Heart left ventricle (tissue), 16 donors: Measurements from ENCODE around the gene CHSY3. TPM values are rescaled to one million over a fixed set of nuclear protein-coding genes. Genes with fewer than 3 reads are reported as not detected.

Experiments used
- ATAC-seq, 4 donors: fragments of 200-7000 bp; cut with Tn5 transposase; one replicate each; pipeline ENCODE4 v1.9.1; 2020 to 2022; ENCODE audit warnings: moderate library complexity in 4 of 4, mild to moderate bottlenecking in 3 of 4, moderate number of reproducible peaks in 1 of 4
- DNase-seq, 5 donors: peaks; one replicate each; pipeline ENCODE4 v3.0.0-alpha.2; 2020
- H3K27ac ChIP-seq, 12 donors: fragments of 200-600 bp; sonication (generic) in 4 of 12; one replicate each; pipeline versions ENCODE4 v1.5.0 to v1.8.0; 2016 to 2022; ENCODE audit warnings: mild to moderate bottlenecking in 2 of 12
- H3K27me3 ChIP-seq, 9 donors: fragments of 200-600 bp; sonication (generic) in 2 of 9; one replicate each; pipeline versions ENCODE4 v1.5.1 to v1.8.0; 2016 to 2022; ENCODE audit warnings: mild to moderate bottlenecking in 3 of 9
- H3K36me3 ChIP-seq, 9 donors: fragments of 200-600 bp; sonication (generic) in 2 of 9; one replicate each; pipeline versions ENCODE4 v1.5.0 to v1.8.0; 2018 to 2022; ENCODE audit warnings: mild to moderate bottlenecking in 2 of 9
- H3K4me1 ChIP-seq, 12 donors: fragments of 200-600 bp; sonication (generic) in 4 of 12; one replicate each; pipeline versions ENCODE4 v1.5.0 to v1.8.0; 2016 to 2022; ENCODE audit warnings: mild to moderate bottlenecking in 3 of 12
- H3K4me3 ChIP-seq, 12 donors: fragments of 200-600 bp; sonication (generic) in 4 of 12; one replicate each; pipeline versions ENCODE4 v1.5.0 to v1.8.0; 2017 to 2022; ENCODE audit warnings: mild to moderate bottlenecking in 9 of 12, moderate library complexity in 4 of 12
- H3K9me3 ChIP-seq, 12 donors: fragments of 200-600 bp; sonication (generic) in 4 of 12; one replicate each; pipeline versions ENCODE4 v1.5.0 to v1.8.0; 2016 to 2022; ENCODE audit warnings: mild to moderate bottlenecking in 1 of 12
- POLR2A ChIP-seq, 2 donors: fragments of 450-650 bp; IDR thresholded peaks; one replicate each; pipeline ENCODE4 v1.6.1; 2017; ENCODE audit warnings: antibody characterized with exemption in 2 of 2, mild to moderate bottlenecking in 2 of 2, moderate library complexity in 2 of 2
- WGBS, 4 donors: extraction: QIAGEN DNeasy Blood & Tissue Kit in 2 of 4; methylation state at CpG; one replicate each; pipeline versions ENCODE4 v1.1.5 to v1.1.7; 2013 to 2018; 5-methylcytosine and 5-hydroxymethylcytosine counted together
- intact Hi-C, 10 donors: fragments of 100-400 bp; cut with DNase I; formaldehyde crosslinking; loops; one replicate each; pipeline versions ENCODE4 v1.11.1 to v1.14.2; 2022
- polyA plus RNA-seq, 2 donors: library from polyadenylated mRNA; stranded (reverse); fragments of 200-250 nt; gene quantifications; one replicate each; pipeline ENCODE4 v1.2.3, GENCODE V29; 2013
- total RNA-seq, 9 donors: library from RNA; depleted of rRNA in 2 of 9; stranded (reverse); fragments of >200 nt in 2 of 9; fragmentation: NEBNext Ultra II Directional in 3 of 9; extraction: Animal tissue kit (Norgen Biotek cat#: 25700) in 3 of 9; gene quantifications; one replicate each; pipeline versions ENCODE4 v1.1.0 to v1.2.4, GENCODE V29; 2016 to 2023
- TF ChIP-seq, protein P1 (sequence below), 12 donors: fragments of 200-600 bp; sonication (generic) in 4 of 12; IDR thresholded peaks; one replicate each; pipeline versions ENCODE4 v1.5.0 to v1.8.0; 2018 to 2022; ENCODE audit warnings: antibody characterized with exemption in 12 of 12, mild to moderate bottlenecking in 5 of 12
- donor health status: ischemic (EF 13 %, LVEDD 7.1; RV severe dilation, severe dysfunction).
- donor health status: healthy with polysubstance abuse.
- donor health status: DM: no; HTN: yes; CAD: no.
- donor health status: DM: no; HTN: no; CAD: no.
- donor health status: ischemic (EF 25% LVEDD 6.9; RV normal size, moderate dysfunction).
- donor health status: ischemic (EF 25% LVEDD 5.7; RV mildly dilated, moderate dysfunction).
- donor health status: healthy.
- donor health status: DM: yes; HTN: yes; CAD: no.
- donor health status: ischemic (EF 35%, LVEDD 5.7; RV mildly dilated, moderate dysfunction).
- donor health status: nonischemic (EF 11% LVEDD 7.7; RV severe dilation, severe dysfunction).
- donor health status: DM: yes; HTN: yes; CAD: no.
- donor health status: PGD.
- donor health status: ischemic (EF 29% LVEDD 5.4; RV normal size, mild dysfunction).
- donor health status: nonischemic (EF 23%, LVEDD 6.1; RV moderate dilation, normal function).

CHSY3 gene
- total and polyA plus RNA-seq, 11 donors, result 0.04 to 2.9 (median 1.0) TPM

DNA sequence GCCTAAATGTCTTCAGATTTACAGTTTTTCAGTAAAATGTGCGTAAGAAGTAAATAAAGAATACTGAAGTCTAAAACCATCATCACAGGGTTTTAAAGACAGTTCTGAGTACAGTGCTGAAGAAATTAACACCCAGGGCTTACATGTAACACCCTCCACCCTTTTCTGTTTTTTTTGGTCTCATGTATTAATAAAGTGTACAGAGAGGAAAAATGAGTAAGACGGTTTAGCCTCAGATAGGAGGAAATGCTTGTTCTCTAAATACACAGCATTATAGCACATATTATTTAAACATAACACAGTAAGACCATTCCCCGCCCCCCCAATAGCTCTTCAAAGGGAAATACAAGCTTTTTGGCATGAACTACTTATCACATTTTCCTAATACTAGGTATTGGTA is 119.3 kb downstream of the CHSY3 start:
- Histone ChIP-seq H3K9me3 (no peaks in the 10 kb centered on the region), H3K4me1 (peaks cover 0 to 16% (median 2%) of the 10 kb centered on the region in 12 donors), H3K27me3 (no peaks in the 10 kb centered on the region), H3K27ac (no peak overlapping the region), H3K4me3 (no peak overlapping the region), H3K36me3 (no peaks in the 10 kb centered on the region)
- no peak for ATAC-seq
- TF ChIP-seq, protein P1, sequence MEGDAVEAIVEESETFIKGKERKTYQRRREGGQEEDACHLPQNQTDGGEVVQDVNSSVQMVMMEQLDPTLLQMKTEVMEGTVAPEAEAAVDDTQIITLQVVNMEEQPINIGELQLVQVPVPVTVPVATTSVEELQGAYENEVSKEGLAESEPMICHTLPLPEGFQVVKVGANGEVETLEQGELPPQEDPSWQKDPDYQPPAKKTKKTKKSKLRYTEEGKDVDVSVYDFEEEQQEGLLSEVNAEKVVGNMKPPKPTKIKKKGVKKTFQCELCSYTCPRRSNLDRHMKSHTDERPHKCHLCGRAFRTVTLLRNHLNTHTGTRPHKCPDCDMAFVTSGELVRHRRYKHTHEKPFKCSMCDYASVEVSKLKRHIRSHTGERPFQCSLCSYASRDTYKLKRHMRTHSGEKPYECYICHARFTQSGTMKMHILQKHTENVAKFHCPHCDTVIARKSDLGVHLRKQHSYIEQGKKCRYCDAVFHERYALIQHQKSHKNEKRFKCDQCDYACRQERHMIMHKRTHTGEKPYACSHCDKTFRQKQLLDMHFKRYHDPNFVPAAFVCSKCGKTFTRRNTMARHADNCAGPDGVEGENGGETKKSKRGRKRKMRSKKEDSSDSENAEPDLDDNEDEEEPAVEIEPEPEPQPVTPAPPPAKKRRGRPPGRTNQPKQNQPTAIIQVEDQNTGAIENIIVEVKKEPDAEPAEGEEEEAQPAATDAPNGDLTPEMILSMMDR (IDR thresholded peaks at IDR 0.05), result no peak
- no peak for TF ChIP-seq POLR2A (IDR thresholded peaks at IDR 0.05)
- intact Hi-C loops, result no loop called here
- DNase-seq, result no peak
- WGBS, 4 donors, result 71 to 89% (median 77%) methylated on average over 3 of the region's 3 CpGs

DNA sequence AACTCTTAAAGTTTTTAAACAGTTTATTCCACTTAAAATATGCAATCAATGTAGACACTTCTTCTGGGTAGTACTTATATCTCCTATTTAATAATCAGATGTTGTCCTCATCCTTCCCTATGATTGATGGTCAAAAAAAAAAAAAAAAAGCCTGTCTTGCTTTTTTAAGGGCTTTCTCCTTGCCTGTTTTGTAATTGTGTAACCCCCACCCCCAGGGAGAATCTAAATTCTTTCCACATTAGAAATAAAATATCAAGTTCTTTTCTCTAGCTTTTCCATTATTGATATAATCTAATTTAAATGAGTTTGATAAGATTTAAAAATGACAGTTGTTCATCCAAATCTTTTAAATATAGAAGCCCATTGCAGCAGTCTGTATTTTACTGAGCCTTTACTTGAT is 119.7 kb downstream of the CHSY3 start:
- Histone ChIP-seq H3K4me1 (peaks cover 0 to 16% (median 2%) of the 10 kb centered on the region in 12 donors), H3K27ac (no peak overlapping the region), H3K9me3 (no peaks in the 10 kb centered on the region), H3K27me3 (no peaks in the 10 kb centered on the region), H3K36me3 (no peaks in the 10 kb centered on the region), H3K4me3 (no peak overlapping the region)
- intact Hi-C loops, result no loop called here
- TF ChIP-seq, protein P1 (IDR thresholded peaks at IDR 0.05), result no peak
- TF ChIP-seq POLR2A (IDR thresholded peaks at IDR 0.05), result no peak
- ATAC-seq, result no peak
- DNase-seq, result no peak

GRCh38 chr5:130025511-130025910 is 121.2 kb downstream of the CHSY3 start:
- no peak for TF ChIP-seq POLR2A (IDR thresholded peaks at IDR 0.05)
- TF ChIP-seq, protein P1 (IDR thresholded peaks at IDR 0.05), result no peak
- Histone ChIP-seq H3K4me1 (peaks cover 0 to 16% (median 2%) of the 10 kb centered on the region in 12 donors), H3K27ac (peak overlapping the region in 1 of 12 donors; percentile 13), H3K27me3 (no peaks in the 10 kb centered on the region), H3K36me3 (no peaks in the 10 kb centered on the region), H3K4me3 (no peak overlapping the region), H3K9me3 (no peaks in the 10 kb centered on the region)
- 95 to 100% (median 99%) methylated on average over 1 of the region's 1 CpG for WGBS, 4 donors
- intact Hi-C loops, result no loop called here
- DNase-seq (no peak), ATAC-seq (no peak)

GRCh38 chr5:130032807-130033206 is 128.5 kb downstream of the CHSY3 start:
- H3K27me3 ChIP-seq, result no peaks in the 10 kb centered on the region
- no peaks in the 10 kb centered on the region for H3K36me3 ChIP-seq
- no peak overlapping the region for H3K4me3 ChIP-seq
- 85 to 90% (median 89%) methylated on average over 3 of the region's 3 CpGs for WGBS, 4 donors
- H3K27ac ChIP-seq, result no peak overlapping the region
- H3K9me3 ChIP-seq, result no peaks in the 10 kb centered on the region
- TF ChIP-seq POLR2A (IDR thresholded peaks at IDR 0.05), result no peak
- TF ChIP-seq, protein P1 (IDR thresholded peaks at IDR 0.05), result no peak
- intact Hi-C loops, result no loop called here
- H3K4me1 ChIP-seq, result peaks cover 0 to 12% (median 0%) of the 10 kb centered on the region in 12 donors
- peak in 1 of 4 donors; percentile 68 for ATAC-seq
- peak in 3 of 5 donors; percentile 28 to 44 (median 42) for DNase-seq
